Gastrocnemius medialis (tissue), 4 donors: ENCODE measurements around the gene PHF12.

Source experiments
- CTCF ChIP-seq, 5 experiments: fragments of 450-650 bp in 3 of 5; fragments of 200-600 bp in 2 of 5; sonication (generic) in 2 of 5; IDR thresholded peaks in 4 of 5; conservative IDR thresholded peaks in 1 of 5; 1 replicate in 4 of 5; 2 replicates in 1 of 5; pipeline ENCODE4 v1.5.1; 2016 to 2019; ENCODE audit warnings: antibody characterized with exemption in 5 of 5, mild to moderate bottlenecking in 3 of 5, moderate library complexity in 3 of 5
- POLR2A ChIP-seq, 2 donors: fragments of 450-650 bp; IDR thresholded peaks; one replicate each; pipeline ENCODE4 v1.6.1; 2017; ENCODE audit warnings: antibody characterized with exemption in 2 of 2, mild to moderate bottlenecking in 2 of 2, moderate library complexity in 2 of 2

GRCh38 chr17:28944343-28944742, 7.0 kb downstream of the PHF12 start:
- TF ChIP-seq POLR2A (IDR thresholded peaks at IDR 0.05) (peak in 1 of 2 donors; percentile 41), CTCF (IDR thresholded peaks at IDR 0.05 in 4 of 5, conservative IDR thresholded peaks at IDR 0.05 in 1 of 5) (no peak)
